ENCODE results near the gene PHF13. TPM values are rescaled to one million over a fixed set of nuclear protein-coding genes. Genes with fewer than 3 reads are reported as not detected.
A peak's percentile ranks its signal among the peaks of the same experiment; 100 is the strongest.

Gene PHF13
- total RNA-seq, 4 donors from 2014 or later: 12.9 to 17.7 (median 15.7) TPM

GRCh38 chr1:6578624-6579373, 34.7 kb upstream of the PHF13 start:
- H3K9me3 ChIP-seq: no peaks in the 10 kb centered on the region
- peaks cover 0 to 43% (median 26%) of the 10 kb centered on the region in 4 donors for H3K4me1 ChIP-seq
- H3K27ac ChIP-seq: peak overlapping the region; percentile 94 to 99 (median 98)
- no peaks in the 10 kb centered on the region for H3K27me3 ChIP-seq
- 89 to 92% methylated on average over 14 of the region's 14 CpGs for WGBS, 2 donors
- no peak for DNase-seq (ENCODE audit: low spot score in 2 of 2)
- H3K36me3 ChIP-seq: peaks cover 0 to 9% (median 0%) of the 10 kb centered on the region in 3 donors
- no peak for TF ChIP-seq POLR2A (IDR thresholded peaks at IDR 0.05)
- TF ChIP-seq, protein P1, sequence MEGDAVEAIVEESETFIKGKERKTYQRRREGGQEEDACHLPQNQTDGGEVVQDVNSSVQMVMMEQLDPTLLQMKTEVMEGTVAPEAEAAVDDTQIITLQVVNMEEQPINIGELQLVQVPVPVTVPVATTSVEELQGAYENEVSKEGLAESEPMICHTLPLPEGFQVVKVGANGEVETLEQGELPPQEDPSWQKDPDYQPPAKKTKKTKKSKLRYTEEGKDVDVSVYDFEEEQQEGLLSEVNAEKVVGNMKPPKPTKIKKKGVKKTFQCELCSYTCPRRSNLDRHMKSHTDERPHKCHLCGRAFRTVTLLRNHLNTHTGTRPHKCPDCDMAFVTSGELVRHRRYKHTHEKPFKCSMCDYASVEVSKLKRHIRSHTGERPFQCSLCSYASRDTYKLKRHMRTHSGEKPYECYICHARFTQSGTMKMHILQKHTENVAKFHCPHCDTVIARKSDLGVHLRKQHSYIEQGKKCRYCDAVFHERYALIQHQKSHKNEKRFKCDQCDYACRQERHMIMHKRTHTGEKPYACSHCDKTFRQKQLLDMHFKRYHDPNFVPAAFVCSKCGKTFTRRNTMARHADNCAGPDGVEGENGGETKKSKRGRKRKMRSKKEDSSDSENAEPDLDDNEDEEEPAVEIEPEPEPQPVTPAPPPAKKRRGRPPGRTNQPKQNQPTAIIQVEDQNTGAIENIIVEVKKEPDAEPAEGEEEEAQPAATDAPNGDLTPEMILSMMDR (IDR thresholded peaks at IDR 0.05): no peak
- no peak for TF ChIP-seq EP300 (IDR thresholded peaks at IDR 0.05)
- H3K4me3 ChIP-seq: peak overlapping the region; percentile 75 to 99 (median 90)

GRCh38 chr1:6579374-6580118, 34.0 kb upstream of the PHF13 start, which contains the start of gene ZBTB48:
Gene ZBTB48 (plus strand): TSS chr1:6579994. CDS start chr1:6580610, 616 bp downstream.
- peak; percentile 99 to 100 for DNase-seq (ENCODE audit: low spot score in 2 of 2)
- peaks cover 0 to 43% (median 26%) of the 10 kb centered on the region in 4 donors for H3K4me1 ChIP-seq
- peaks cover 0 to 9% (median 0%) of the 10 kb centered on the region in 3 donors for H3K36me3 ChIP-seq
- WGBS, 2 donors: 13 to 14% methylated on average over 50 to 55 of the region's 58 CpGs
- H3K27ac ChIP-seq: peak within 1 kb of the TSS; percentile 94 to 99 (median 98)
- H3K27me3 ChIP-seq: no peaks in the 10 kb centered on the region
- no peaks in the 10 kb centered on the region for H3K9me3 ChIP-seq
- H3K4me3 ChIP-seq: peak within 1 kb of the TSS; percentile 75 to 99 (median 90)
- TF ChIP-seq POLR2A (IDR thresholded peaks at IDR 0.05) (peak; percentile 86 to 97), EP300 (IDR thresholded peaks at IDR 0.05) (peak; percentile 93 to 99)
- TF ChIP-seq, protein P1 (IDR thresholded peaks at IDR 0.05): peak in 1 of 5 experiments; percentile 28

- Histone ChIP-seq H3K4me1 (peaks cover 0 to 43% (median 26%) of the 10 kb centered on the region in 4 donors), H3K36me3 (peaks cover 0 to 10% (median 0%) of the 10 kb centered on the region in 3 donors), H3K9me3 (no peaks in the 10 kb centered on the region), H3K27me3 (no peaks in the 10 kb centered on the region), H3K4me3 (peak overlapping the region; percentile 75 to 99 (median 90)), H3K27ac (peak overlapping the region; percentile 94 to 99 (median 98))
- WGBS, 2 donors: 0 to 1% methylated on average over 19 to 28 of the region's 30 CpGs
- TF ChIP-seq, protein P1 (IDR thresholded peaks at IDR 0.05): no peak
- no peak for TF ChIP-seq POLR2A (IDR thresholded peaks at IDR 0.05)
- TF ChIP-seq EP300 (IDR thresholded peaks at IDR 0.05): no peak
- no peak for DNase-seq (ENCODE audit: low spot score in 2 of 2)
These were observed 33.4 kb upstream of the PHF13 start for GRCh38 chr1:6580119-6580592.

DNA sequence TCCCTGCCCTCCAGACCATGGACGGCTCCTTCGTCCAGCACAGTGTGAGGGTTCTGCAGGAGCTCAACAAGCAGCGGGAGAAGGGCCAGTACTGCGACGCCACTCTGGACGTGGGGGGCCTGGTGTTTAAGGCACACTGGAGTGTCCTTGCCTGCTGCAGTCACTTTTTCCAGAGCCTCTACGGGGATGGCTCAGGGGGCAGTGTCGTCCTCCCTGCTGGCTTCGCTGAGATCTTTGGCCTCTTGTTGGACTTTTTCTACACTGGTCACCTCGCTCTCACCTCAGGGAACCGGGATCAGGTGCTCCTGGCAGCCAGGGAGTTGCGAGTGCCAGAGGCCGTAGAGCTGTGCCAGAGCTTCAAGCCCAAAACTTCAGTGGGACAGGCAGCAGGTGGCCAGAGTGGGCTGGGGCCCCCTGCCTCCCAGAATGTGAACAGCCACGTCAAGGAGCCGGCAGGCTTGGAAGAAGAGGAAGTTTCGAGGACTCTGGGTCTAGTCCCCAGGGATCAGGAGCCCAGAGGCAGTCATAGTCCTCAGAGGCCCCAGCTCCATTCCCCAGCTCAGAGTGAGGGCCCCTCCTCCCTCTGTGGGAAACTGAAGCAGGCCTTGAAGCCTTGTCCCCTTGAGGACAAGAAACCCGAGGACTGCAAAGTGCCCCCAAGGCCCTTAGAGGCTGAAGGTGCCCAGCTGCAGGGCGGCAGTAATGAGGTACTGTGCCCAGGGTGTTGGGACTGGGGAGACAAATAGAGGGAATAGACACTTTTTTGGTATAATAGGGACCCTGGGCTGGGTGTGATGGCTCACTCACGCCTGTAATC, 32.7 kb upstream of the PHF13 start:
- H3K27ac ChIP-seq: peak overlapping the region; percentile 94 to 99 (median 98)
- peaks cover 0 to 16% (median 0%) of the 10 kb centered on the region in 3 donors for H3K36me3 ChIP-seq
- peak overlapping the region; percentile 75 to 99 (median 90) for H3K4me3 ChIP-seq
- peaks cover 0 to 43% (median 26%) of the 10 kb centered on the region in 4 donors for H3K4me1 ChIP-seq
- H3K9me3 ChIP-seq: no peaks in the 10 kb centered on the region
- no peaks in the 10 kb centered on the region for H3K27me3 ChIP-seq
- no peak for DNase-seq (ENCODE audit: low spot score in 2 of 2)
- WGBS, 2 donors: 33 to 38% methylated on average over 19 of the region's 19 CpGs
- TF ChIP-seq, protein P1 (IDR thresholded peaks at IDR 0.05): no peak
- TF ChIP-seq EP300 (IDR thresholded peaks at IDR 0.05): no peak
- no peak for TF ChIP-seq POLR2A (IDR thresholded peaks at IDR 0.05)

All from tibial nerve (tissue), 4 donors.